Large intestine (tissue), 3 donors: ENCODE measurements around the gene FMNL1. TPM values are rescaled to one million over a fixed set of nuclear protein-coding genes. Genes with fewer than 3 reads are reported as not detected.

Experiments used
- DNase-seq, 2 donors: peaks; one replicate each; pipeline versions ENCODE4 v3.0.0 to v3.0.0-alpha.2; 2013
- H3K27ac ChIP-seq: one replicate; pipeline ENCODE4 v1.5.1; 2013; ENCODE audit warnings: low read length
- H3K27me3 ChIP-seq: 2 replicates; pipeline ENCODE4 v1.6.1; 2013; ENCODE audit warnings: low read length; ENCODE audit not compliant: control insufficient read depth, insufficient read depth
- H3K36me3 ChIP-seq: 2 replicates; pipeline ENCODE4 v1.6.1; 2013; ENCODE audit warnings: low read length; ENCODE audit not compliant: control insufficient read depth, insufficient read depth
- H3K4me1 ChIP-seq: one replicate; pipeline ENCODE4 v1.6.1; 2013; ENCODE audit warnings: low read length; ENCODE audit not compliant: control insufficient read depth, insufficient read depth
- H3K4me3 ChIP-seq: one replicate; pipeline ENCODE4 v1.5.1; 2013; ENCODE audit warnings: low read length
- H3K9me3 ChIP-seq: one replicate; pipeline ENCODE4 v1.6.1; 2013; ENCODE audit warnings: mild to moderate bottlenecking, low read depth, low read length, moderate library complexity; ENCODE audit not compliant: control insufficient read depth
- WGBS: methylation state at CpG from one replicate; pipeline ENCODE4 v1.1.5; 2013; ENCODE audit warnings: low lambda C conversion rate; ENCODE audit not compliant: insufficient coverage; 5-methylcytosine and 5-hydroxymethylcytosine counted together
- polyA plus RNA-seq: library from polyadenylated mRNA; unstranded; fragments of 120-200 nt; gene quantifications from one replicate; pipeline ENCODE4 v1.2.1, GENCODE V29; 2013

The FMNL1 gene
- polyA plus RNA-seq, 1 donor: 8.5 TPM

GRCh38 chr17:45229681-45230409, 8.2 kb downstream of the FMNL1 start:
- H3K4me3 ChIP-seq: no peak overlapping the region
- H3K36me3 ChIP-seq: no peaks in the 10 kb centered on the region
- DNase-seq: no peak
- peaks cover 15% of the 10 kb centered on the region for H3K27me3 ChIP-seq
- no peak overlapping the region for H3K27ac ChIP-seq
- WGBS: no CpG with 5 or more reads among the region's 16 CpGs
- H3K9me3 ChIP-seq: no peaks in the 10 kb centered on the region
- H3K4me1 ChIP-seq: peaks cover 15% of the 10 kb centered on the region

GRCh38 chr17:45230410-45230786, 8.7 kb downstream of the FMNL1 start:
- no peak for DNase-seq
- H3K27ac ChIP-seq: no peak overlapping the region
- no peaks in the 10 kb centered on the region for H3K9me3 ChIP-seq
- no CpG with 5 or more reads among the region's 4 CpGs for WGBS
- H3K27me3 ChIP-seq: peaks cover 9% of the 10 kb centered on the region
- no peak overlapping the region for H3K4me3 ChIP-seq
- H3K36me3 ChIP-seq: no peaks in the 10 kb centered on the region
- H3K4me1 ChIP-seq: peaks cover 15% of the 10 kb centered on the region

GRCh38 chr17:45230787-45231480, 9.2 kb downstream of the FMNL1 start:
- H3K36me3 ChIP-seq: no peaks in the 10 kb centered on the region
- H3K27ac ChIP-seq: no peak overlapping the region
- H3K27me3 ChIP-seq: peaks cover 11% of the 10 kb centered on the region
- H3K9me3 ChIP-seq: no peaks in the 10 kb centered on the region
- no peak for DNase-seq
- no peak overlapping the region for H3K4me3 ChIP-seq
- WGBS: no CpG with 5 or more reads among the region's 12 CpGs
- peaks cover 15% of the 10 kb centered on the region for H3K4me1 ChIP-seq

- Histone ChIP-seq H3K27me3 (peaks cover 14% of the 10 kb centered on the region), H3K4me3 (no peak overlapping the region), H3K4me1 (peaks cover 15% of the 10 kb centered on the region), H3K9me3 (no peaks in the 10 kb centered on the region), H3K27ac (no peak overlapping the region), H3K36me3 (no peaks in the 10 kb centered on the region)
- no peak for DNase-seq
- 82% methylated on average over 3 of the region's 19 CpGs for WGBS
Observed at GRCh38 chr17:45231481-45232116, 9.9 kb downstream of the FMNL1 start.

GRCh38 chr17:45232514-45233422, 11.1 kb downstream of the FMNL1 start:
- peaks cover 15% of the 10 kb centered on the region for H3K4me1 ChIP-seq
- no peak overlapping the region for H3K4me3 ChIP-seq
- H3K9me3 ChIP-seq: no peaks in the 10 kb centered on the region
- DNase-seq: no peak
- H3K27me3 ChIP-seq: peaks cover 20% of the 10 kb centered on the region
- H3K36me3 ChIP-seq: no peaks in the 10 kb centered on the region
- WGBS: no CpG with 5 or more reads among the region's 9 CpGs
- H3K27ac ChIP-seq: no peak overlapping the region

- WGBS: no CpG with 5 or more reads among the region's 8 CpGs
- H3K4me3 ChIP-seq: no peak overlapping the region
- no peaks in the 10 kb centered on the region for H3K36me3 ChIP-seq
- no peaks in the 10 kb centered on the region for H3K9me3 ChIP-seq
- peaks cover 20% of the 10 kb centered on the region for H3K27me3 ChIP-seq
- H3K4me1 ChIP-seq: peaks cover 9% of the 10 kb centered on the region
- no peak overlapping the region for H3K27ac ChIP-seq
- no peak for DNase-seq
Observed at GRCh38 chr17:45233423-45233924, 11.8 kb downstream of the FMNL1 start.

GRCh38 chr17:45234641-45235415, 13.1 kb downstream of the FMNL1 start:
- Histone ChIP-seq H3K27ac (no peak overlapping the region), H3K4me1 (no peaks in the 10 kb centered on the region), H3K9me3 (no peaks in the 10 kb centered on the region), H3K36me3 (no peaks in the 10 kb centered on the region), H3K4me3 (no peak overlapping the region), H3K27me3 (peaks cover 28% of the 10 kb centered on the region)
- DNase-seq: no peak
- no CpG with 5 or more reads among the region's 6 CpGs for WGBS

- WGBS: 0% methylated on average over 1 of the region's 20 CpGs
- Histone ChIP-seq H3K4me3 (no peak overlapping the region), H3K4me1 (peaks cover 3% of the 10 kb centered on the region), H3K27ac (no peak overlapping the region), H3K9me3 (no peaks in the 10 kb centered on the region), H3K36me3 (no peaks in the 10 kb centered on the region), H3K27me3 (peaks cover 36% of the 10 kb centered on the region)
- peak in 1 of 2 donors; percentile 46 for DNase-seq
Observed at GRCh38 chr17:45235416-45236281, 14.0 kb downstream of the FMNL1 start.

GRCh38 chr17:45236282-45236606, 14.6 kb downstream of the FMNL1 start:
- Histone ChIP-seq H3K4me3 (no peak overlapping the region), H3K27ac (no peak overlapping the region), H3K36me3 (no peaks in the 10 kb centered on the region), H3K4me1 (peaks cover 9% of the 10 kb centered on the region), H3K9me3 (peaks cover 4% of the 10 kb centered on the region), H3K27me3 (peaks cover 39% of the 10 kb centered on the region)
- WGBS: no CpG with 5 or more reads among the region's 5 CpGs
- DNase-seq: no peak
